Transverse colon (tissue), 4 donors: Measurements from ENCODE around the gene COQ5. TPM values are rescaled to one million over a fixed set of nuclear protein-coding genes. Genes with fewer than 3 reads are reported as not detected.
A peak's percentile ranks its signal among the peaks of the same experiment; 100 is the strongest.

Source experiments
- DNase-seq: peaks from one replicate; pipeline ENCODE4 v3.0.0-alpha.2; 2019
- H3K27ac ChIP-seq, 4 donors: fragments of 200-600 bp; sonication (generic); 2 replicates each; pipeline ENCODE4 v1.5.1; 2016 to 2018; ENCODE audit warnings: inconsistent platforms in 4 of 4
- H3K27me3 ChIP-seq: fragments of 200-600 bp; sonication (generic); 2 replicates; pipeline ENCODE4 v1.5.1; 2017; ENCODE audit warnings: inconsistent platforms
- H3K36me3 ChIP-seq, 4 donors: fragments of 200-600 bp; sonication (generic); 2 replicates each; pipeline ENCODE4 v1.5.1; 2017 to 2019; ENCODE audit warnings: inconsistent platforms in 4 of 4
- H3K4me1 ChIP-seq, 4 donors: fragments of 200-600 bp; sonication (generic); 2 replicates each; pipeline ENCODE4 v1.5.1; 2017 to 2020; ENCODE audit warnings: inconsistent platforms in 4 of 4
- H3K4me3 ChIP-seq, 4 donors: fragments of 200-600 bp; sonication (generic); 1 replicate in 1 of 4; 2 replicates in 3 of 4; pipeline versions ENCODE4 v1.5.1 to v1.6.1; 2017 to 2019; ENCODE audit warnings: inconsistent platforms in 4 of 4
- H3K9me3 ChIP-seq, 2 donors: fragments of 200-600 bp; sonication (generic); 2 replicates each; pipeline ENCODE4 v1.5.1; 2017 to 2019; ENCODE audit warnings: inconsistent platforms in 2 of 2
- CTCF ChIP-seq, 5 experiments: fragments of 200-600 bp in 3 of 5; fragments of 450-650 bp in 2 of 5; sonication (generic) in 3 of 5; IDR thresholded peaks; 1 replicate in 2 of 5; 2 replicates in 3 of 5; pipeline ENCODE4 v1.5.1; 2016 to 2017; ENCODE audit warnings: antibody characterized with exemption in 5 of 5, inconsistent platforms in 3 of 5, mild to moderate bottlenecking in 2 of 5, moderate library complexity in 1 of 5
- EP300 ChIP-seq: sonication (generic); formaldehyde crosslinking; IDR thresholded peaks from one replicate; pipeline ENCODE4 v1.6.1; 2017; ENCODE audit warnings: antibody characterized with exemption, low read depth
- POLR2A ChIP-seq: fragments of 450-650 bp; IDR thresholded peaks from one replicate; pipeline ENCODE4 v1.6.1; 2016; ENCODE audit warnings: antibody characterized with exemption, mild to moderate bottlenecking, moderate library complexity
- POLR2AphosphoS5 ChIP-seq, 3 donors: sonication (generic); formaldehyde crosslinking; IDR thresholded peaks; one replicate each; pipeline ENCODE4 v1.6.1; 2016; ENCODE audit warnings: antibody characterized with exemption in 3 of 3
- WGBS, 2 donors: methylation state at CpG; one replicate each; pipeline ENCODE4 v1.1.5; 2018; ENCODE audit warnings: low coverage in 1 of 2; 5-methylcytosine and 5-hydroxymethylcytosine counted together
- in situ Hi-C, 4 donors: fragments of 200-750 bp; cut with MboI; loops; one replicate each; pipeline versions ENCODE4 v1.15.0 to v1.15.1; 2017; ENCODE audit warnings: low sequenced_read_pairs in 3 of 4, low pct_ligation_motif_present in 1 of 4, low pct_unique_long_range_greater_than_20kb in 1 of 4
- intact Hi-C: fragments of 100-400 bp; cut with DNase I; formaldehyde crosslinking; loops from one replicate; pipeline ENCODE4 v1.15.1; 2023; ENCODE audit warnings: low total_unique reads
- total RNA-seq, 4 donors: library from RNA; depleted of rRNA; stranded (reverse); fragments of >200 nt; gene quantifications; one replicate each; pipeline ENCODE4 v1.1.0, GENCODE V29; 2016

The COQ5 gene
- total RNA-seq, 4 donors from 2014 or later = 20.9 to 34.9 (median 31.9) TPM

DNA sequence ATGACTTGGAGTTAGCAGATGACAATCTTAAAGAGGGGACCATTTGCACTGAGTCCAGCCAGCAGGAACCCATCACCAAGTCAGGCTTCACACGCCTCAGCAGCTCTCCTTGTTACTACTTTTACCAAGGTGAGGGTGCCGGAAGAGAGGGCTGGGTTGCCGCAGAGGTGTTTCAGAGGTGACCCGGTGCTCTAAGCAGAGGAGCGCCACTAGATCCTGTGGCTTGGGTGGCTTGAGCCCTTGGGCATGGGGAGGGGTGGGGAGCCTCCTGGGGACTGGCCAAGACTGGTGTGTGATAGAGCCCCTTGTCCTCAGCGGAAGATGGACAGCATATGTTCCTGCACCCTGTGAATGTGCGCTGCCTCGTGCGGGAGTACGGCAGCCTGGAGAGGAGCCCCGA lies 34.5 kb upstream of the COQ5 start:
- no peak for TF ChIP-seq POLR2AphosphoS5 (IDR thresholded peaks at IDR 0.05)
- no peak for TF ChIP-seq EP300
- no peak for TF ChIP-seq POLR2A
- Histone ChIP-seq H3K4me3 (no peak overlapping the region), H3K9me3 (no peaks in the 10 kb centered on the region), H3K4me1 (peaks cover 0 to 6% (median 0%) of the 10 kb centered on the region in 4 donors), H3K36me3 (peaks cover 0 to 89% (median 41%) of the 10 kb centered on the region in 4 donors), H3K27me3 (no peaks in the 10 kb centered on the region), H3K27ac (peak overlapping the region; percentile 20 to 71 (median 30))
- in situ Hi-C loops = no loop called here
- 94% methylated on average over 11 of the region's 11 CpGs; no CpG with 5 or more reads in 1 of the 2 donors for WGBS, 2 donors
- intact Hi-C loops = no loop called here
- no peak for DNase-seq

DNA sequence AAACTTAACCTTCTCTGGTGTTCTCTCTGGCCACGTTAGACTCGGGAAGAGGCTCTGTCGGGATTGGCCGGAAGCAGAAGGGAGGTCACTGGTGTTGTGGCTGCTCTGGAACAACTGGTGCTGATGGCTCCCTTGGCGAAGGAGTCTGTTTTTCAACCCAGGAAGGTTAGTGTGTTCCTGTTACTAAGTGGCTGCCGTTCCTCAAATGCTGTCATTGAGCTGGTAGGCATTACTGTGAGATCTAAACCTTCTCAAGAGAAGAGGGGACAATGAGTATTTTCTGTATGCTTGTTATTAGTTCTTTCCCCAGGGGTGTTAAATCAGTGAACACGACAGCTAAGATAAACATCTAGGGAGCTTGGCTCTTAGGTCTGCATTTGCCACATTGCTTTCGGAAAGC lies 33.9 kb upstream of the COQ5 start:
- H3K4me3 ChIP-seq = no peak overlapping the region
- intact Hi-C loops = no loop called here
- in situ Hi-C loops = no loop called here
- H3K27ac ChIP-seq = peak overlapping the region; percentile 28 to 71 (median 44)
- 81 to 88% methylated on average over 3 to 8 of the region's 8 CpGs for WGBS, 2 donors
- H3K4me1 ChIP-seq = peaks cover 0 to 6% (median 0%) of the 10 kb centered on the region in 4 donors
- TF ChIP-seq EP300 = peak; percentile 38
- TF ChIP-seq POLR2AphosphoS5 (IDR thresholded peaks at IDR 0.05) = peak in 1 of 3 donors; percentile 33
- TF ChIP-seq POLR2A = no peak
- TF ChIP-seq CTCF (IDR thresholded peaks at IDR 0.05) = no peak
- H3K9me3 ChIP-seq = no peaks in the 10 kb centered on the region
- no peak for DNase-seq
- H3K36me3 ChIP-seq = peaks cover 0 to 89% (median 42%) of the 10 kb centered on the region in 4 donors
- H3K27me3 ChIP-seq = no peaks in the 10 kb centered on the region

DNA sequence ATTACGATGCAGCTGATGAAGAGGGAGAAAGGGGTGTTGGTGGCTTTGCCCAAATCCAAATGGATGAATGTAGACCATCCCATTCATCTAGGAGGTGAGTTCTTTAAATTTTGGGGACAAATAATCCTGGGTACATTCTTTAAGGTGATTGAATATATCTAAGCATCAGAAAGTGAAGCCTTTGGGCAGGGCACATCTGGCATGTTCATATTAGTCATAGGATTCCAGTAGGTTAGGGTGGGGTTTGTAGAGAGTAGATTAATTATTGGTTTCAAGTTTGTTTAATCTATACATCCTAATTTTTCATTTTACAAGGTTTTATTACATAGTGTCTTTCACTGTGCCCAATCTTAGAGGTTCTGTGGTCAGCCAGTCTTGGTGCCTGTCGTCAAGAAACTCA lies 28.6 kb upstream of the COQ5 start:
- H3K36me3 ChIP-seq = peaks cover 0 to 77% (median 31%) of the 10 kb centered on the region in 4 donors
- in situ Hi-C loops (no loop called here), intact Hi-C loops (no loop called here)
- peaks cover 0 to 9% (median 2%) of the 10 kb centered on the region in 4 donors for H3K4me1 ChIP-seq
- no peak for DNase-seq
- WGBS, 2 donors = 95 to 100% methylated on average over 2 of the region's 2 CpGs
- H3K4me3 ChIP-seq = no peak overlapping the region
- H3K27ac ChIP-seq = no peak overlapping the region
- H3K27me3 ChIP-seq = no peaks in the 10 kb centered on the region
- no peaks in the 10 kb centered on the region for H3K9me3 ChIP-seq
- TF ChIP-seq POLR2A (no peak), POLR2AphosphoS5 (IDR thresholded peaks at IDR 0.05) (no peak), EP300 (no peak), CTCF (IDR thresholded peaks at IDR 0.05) (no peak)

DNA sequence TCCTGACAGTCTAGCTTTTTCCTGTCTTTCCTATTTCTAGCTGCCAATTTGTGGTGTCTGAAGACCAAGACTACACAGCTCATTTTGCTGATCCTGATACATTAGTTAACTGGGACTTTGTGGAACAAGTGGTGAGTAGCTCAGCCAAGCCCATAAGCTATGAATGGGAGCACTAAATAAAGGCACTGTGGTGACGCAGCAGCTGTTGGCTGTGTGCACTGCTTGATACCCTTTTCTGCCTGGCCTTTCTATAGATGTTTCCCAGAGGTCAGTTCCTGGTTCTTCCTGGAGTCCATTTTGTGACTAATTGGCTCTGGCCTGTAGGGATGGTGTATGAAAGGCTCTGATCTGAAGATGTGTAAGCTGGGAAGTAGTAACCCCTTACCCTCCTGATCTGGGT lies 25.7 kb upstream of the COQ5 start:
- TF ChIP-seq EP300 (no peak), POLR2A (no peak), CTCF (IDR thresholded peaks at IDR 0.05) (no peak), POLR2AphosphoS5 (IDR thresholded peaks at IDR 0.05) (no peak)
- WGBS, 2 donors = 83 to 100% methylated on average over 1 of the region's 1 CpG
- no peak overlapping the region for H3K27ac ChIP-seq
- no peaks in the 10 kb centered on the region for H3K9me3 ChIP-seq
- no peaks in the 10 kb centered on the region for H3K27me3 ChIP-seq
- H3K4me1 ChIP-seq = peaks cover 10 to 37% (median 19%) of the 10 kb centered on the region in 4 donors
- H3K36me3 ChIP-seq = peaks cover 0 to 59% (median 21%) of the 10 kb centered on the region in 4 donors
- intact Hi-C loops (no loop called here), in situ Hi-C loops (no loop called here)
- DNase-seq = no peak
- H3K4me3 ChIP-seq = no peak overlapping the region

DNA sequence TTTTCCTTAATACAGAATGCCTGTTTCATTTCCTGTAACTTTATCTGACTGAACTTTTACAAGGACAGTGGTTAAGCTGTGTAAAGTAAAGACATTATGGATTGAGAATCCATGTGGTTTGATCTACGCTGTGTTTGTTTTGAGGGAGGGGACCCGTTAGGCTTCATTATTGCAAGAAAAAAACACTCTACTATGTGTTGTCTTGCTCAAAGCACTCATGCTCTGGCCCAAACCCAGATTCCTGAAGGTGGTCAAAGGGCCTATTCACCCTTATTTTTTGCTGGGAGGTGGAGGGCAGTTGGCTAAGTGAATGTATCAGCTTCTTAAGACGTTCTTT lies 17.1 kb upstream of the COQ5 start:
- DNase-seq = no peak
- in situ Hi-C loops (no loop called here), intact Hi-C loops (no loop called here)
- H3K27me3 ChIP-seq = no peaks in the 10 kb centered on the region
- H3K4me3 ChIP-seq = no peak overlapping the region
- H3K36me3 ChIP-seq = peaks cover 0 to 31% (median 12%) of the 10 kb centered on the region in 4 donors
- peak overlapping the region; percentile 27 to 69 (median 61) for H3K27ac ChIP-seq
- no peaks in the 10 kb centered on the region for H3K9me3 ChIP-seq
- peaks cover 17 to 80% (median 50%) of the 10 kb centered on the region in 4 donors for H3K4me1 ChIP-seq
- 53% methylated on average over 3 of the region's 3 CpGs; no CpG with 5 or more reads in 1 of the 2 donors for WGBS, 2 donors
- no peak for TF ChIP-seq POLR2AphosphoS5 (IDR thresholded peaks at IDR 0.05)
- no peak for TF ChIP-seq EP300
- TF ChIP-seq POLR2A = no peak
- TF ChIP-seq CTCF (IDR thresholded peaks at IDR 0.05) = no peak
